ENCODE results near the gene USP20.

The USP20 gene

DNA sequence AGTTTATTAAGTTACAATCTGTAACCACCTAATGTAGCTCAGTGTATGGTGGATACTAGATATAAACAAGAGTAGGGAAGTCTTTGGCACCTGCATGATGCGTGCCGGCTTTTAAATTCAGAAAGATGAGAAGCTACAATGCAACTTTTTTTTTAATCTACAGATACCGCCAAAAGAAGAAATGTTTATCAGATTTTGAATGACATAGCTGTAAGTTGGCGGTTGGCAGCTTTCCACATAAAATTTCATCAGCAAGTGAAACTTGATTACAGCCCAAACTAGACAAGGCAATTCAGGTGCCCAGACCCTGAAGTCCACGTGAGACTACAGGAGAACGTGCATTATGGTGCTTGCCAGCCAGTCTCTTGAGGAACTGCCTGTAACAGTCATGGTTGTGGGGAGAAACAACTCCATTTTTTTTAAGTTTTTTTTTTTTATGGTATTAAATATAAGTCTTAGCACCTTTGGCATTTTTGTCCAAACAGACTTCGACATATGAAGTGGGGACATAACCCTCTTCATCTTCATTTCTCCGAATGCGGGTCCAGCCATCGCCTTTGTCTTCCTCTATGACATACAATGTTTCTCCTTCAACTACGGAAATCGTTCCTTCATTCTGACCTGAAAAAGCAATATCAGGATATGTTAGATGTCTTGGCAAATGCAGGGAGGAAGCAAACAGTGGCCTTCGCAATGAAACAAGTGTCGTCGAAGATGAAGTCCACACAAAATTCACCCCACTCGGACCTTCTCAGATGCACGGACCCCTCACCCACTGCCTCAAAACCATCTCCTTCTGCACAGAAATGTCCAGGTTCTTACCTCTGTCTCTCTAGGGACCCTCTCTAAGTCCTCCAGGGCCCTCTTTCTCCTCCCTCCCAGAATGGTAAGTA lies 60.4 kb downstream of the USP20 start:
- CTCF ChIA-PET = interaction anchor here (0.5 kb wide), 1 partner anchor 162 kb away, joined by 4 read pairs; no protein-coding TSS in a partner anchor
- POLR2A ChIA-PET = no interaction called here
- H3K9me3 ChIP-seq (ENCODE audit: control insufficient read depth, insufficient read depth, low read depth, low read length) = no peaks in the 10 kb centered on the region
- H3K27ac ChIP-seq (ENCODE audit: extremely low read depth, low read depth, low read length) = no peak overlapping the region
- 0 out of 2 replicates have a peak, but pooled peaks cover 2% of the 10 kb centered on the region for H3K4me1 ChIP-seq (ENCODE audit: control insufficient read depth, insufficient read depth, low read length)
- H3K4me3 ChIP-seq (ENCODE audit: low read depth, low read length) = no peak overlapping the region
- H3K36me3 ChIP-seq (ENCODE audit: control insufficient read depth in 2 of 2, insufficient read depth in 1 of 2, low read length in 2 of 2) = peaks cover 0 to 37% of the 10 kb centered on the region in 2 experiments; a peak in 2 of 3 replicates
- peak; percentile 27; the same call in 1 of the 2 replicates for TF ChIP-seq ZBTB20 (tag by site-specific recombination; IDR thresholded peaks at IDR 0.05)
- TF ChIP-seq FEZF1 (tag by site-specific recombination; IDR thresholded peaks at IDR 0.05) = no peak

DNA sequence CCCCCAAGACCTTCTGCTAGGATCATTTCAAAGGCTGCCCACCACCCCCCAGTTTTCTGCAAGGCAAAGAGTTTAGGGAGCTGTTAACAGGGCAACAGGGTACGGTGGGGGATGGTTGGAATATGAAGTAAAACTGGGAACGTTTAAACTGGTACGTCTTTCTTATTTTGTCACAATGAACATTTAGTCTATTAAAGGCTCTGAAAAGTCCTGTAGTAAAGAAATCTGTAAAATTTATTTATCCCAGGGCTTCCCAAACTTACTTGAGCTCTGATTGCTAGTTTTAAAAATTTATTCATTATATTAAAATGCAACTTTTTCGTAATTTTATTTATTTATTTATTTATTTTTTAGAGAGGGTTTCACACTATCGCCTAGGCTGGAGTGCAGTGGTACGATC lies 62.0 kb downstream of the USP20 start:
- no peak overlapping the region for H3K27ac ChIP-seq (ENCODE audit: extremely low read depth, low read depth, low read length)
- CTCF ChIA-PET = interaction anchor here (0.7 kb wide), 1 partner anchor 12 kb away, joined by 3 read pairs; no protein-coding TSS in a partner anchor
- H3K4me3 ChIP-seq (ENCODE audit: low read depth, low read length) = no peak overlapping the region
- POLR2A ChIA-PET = interaction anchor here (0.6 kb wide), 1 partner anchor 8 kb away, joined by 3 read pairs; no protein-coding TSS in a partner anchor
- no peak for TF ChIP-seq SP7 (tag by site-specific recombination; IDR thresholded peaks at IDR 0.05)
- TF ChIP-seq, protein P1, sequence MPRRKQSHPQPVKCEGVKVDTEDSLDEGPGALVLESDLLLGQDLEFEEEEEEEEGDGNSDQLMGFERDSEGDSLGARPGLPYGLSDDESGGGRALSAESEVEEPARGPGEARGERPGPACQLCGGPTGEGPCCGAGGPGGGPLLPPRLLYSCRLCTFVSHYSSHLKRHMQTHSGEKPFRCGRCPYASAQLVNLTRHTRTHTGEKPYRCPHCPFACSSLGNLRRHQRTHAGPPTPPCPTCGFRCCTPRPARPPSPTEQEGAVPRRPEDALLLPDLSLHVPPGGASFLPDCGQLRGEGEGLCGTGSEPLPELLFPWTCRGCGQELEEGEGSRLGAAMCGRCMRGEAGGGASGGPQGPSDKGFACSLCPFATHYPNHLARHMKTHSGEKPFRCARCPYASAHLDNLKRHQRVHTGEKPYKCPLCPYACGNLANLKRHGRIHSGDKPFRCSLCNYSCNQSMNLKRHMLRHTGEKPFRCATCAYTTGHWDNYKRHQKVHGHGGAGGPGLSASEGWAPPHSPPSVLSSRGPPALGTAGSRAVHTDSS (tag by site-specific recombination; IDR thresholded peaks at IDR 0.05) = no peak
- no peak for TF ChIP-seq ZBTB21 (tag by site-specific recombination; IDR thresholded peaks at IDR 0.05)
- TF ChIP-seq ZNF623 (tag by site-specific recombination; IDR thresholded peaks at IDR 0.05) = no peak
- no peak for TF ChIP-seq ZNF555 (tag by site-specific recombination; conservative IDR thresholded peaks at IDR 0.05)
- TF ChIP-seq ZNF596 (tag by site-specific recombination; IDR thresholded peaks at IDR 0.05) = no peak
- no peak for TF ChIP-seq ZNF549 (tag by site-specific recombination; IDR thresholded peaks at IDR 0.05)
- no peak for TF ChIP-seq ZNF155 (tag by site-specific recombination; IDR thresholded peaks at IDR 0.05)
- no peak for TF ChIP-seq RBAK (tag by site-specific recombination; IDR thresholded peaks at IDR 0.05)
- no peak for TF ChIP-seq ZNF140 (tag by site-specific recombination; IDR thresholded peaks at IDR 0.05)
- TF ChIP-seq, protein P2, sequence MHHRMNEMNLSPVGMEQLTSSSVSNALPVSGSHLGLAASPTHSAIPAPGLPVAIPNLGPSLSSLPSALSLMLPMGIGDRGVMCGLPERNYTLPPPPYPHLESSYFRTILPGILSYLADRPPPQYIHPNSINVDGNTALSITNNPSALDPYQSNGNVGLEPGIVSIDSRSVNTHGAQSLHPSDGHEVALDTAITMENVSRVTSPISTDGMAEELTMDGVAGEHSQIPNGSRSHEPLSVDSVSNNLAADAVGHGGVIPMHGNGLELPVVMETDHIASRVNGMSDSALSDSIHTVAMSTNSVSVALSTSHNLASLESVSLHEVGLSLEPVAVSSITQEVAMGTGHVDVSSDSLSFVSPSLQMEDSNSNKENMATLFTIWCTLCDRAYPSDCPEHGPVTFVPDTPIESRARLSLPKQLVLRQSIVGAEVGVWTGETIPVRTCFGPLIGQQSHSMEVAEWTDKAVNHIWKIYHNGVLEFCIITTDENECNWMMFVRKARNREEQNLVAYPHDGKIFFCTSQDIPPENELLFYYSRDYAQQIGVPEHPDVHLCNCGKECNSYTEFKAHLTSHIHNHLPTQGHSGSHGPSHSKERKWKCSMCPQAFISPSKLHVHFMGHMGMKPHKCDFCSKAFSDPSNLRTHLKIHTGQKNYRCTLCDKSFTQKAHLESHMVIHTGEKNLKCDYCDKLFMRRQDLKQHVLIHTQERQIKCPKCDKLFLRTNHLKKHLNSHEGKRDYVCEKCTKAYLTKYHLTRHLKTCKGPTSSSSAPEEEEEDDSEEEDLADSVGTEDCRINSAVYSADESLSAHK (tag by site-specific recombination; IDR thresholded peaks at IDR 0.05) = no peak
- TF ChIP-seq ZNF274 (IDR thresholded peaks at IDR 0.05; ENCODE audit: low read length) = no peak
- no peak for TF ChIP-seq ZNF274 (tag by site-specific recombination; IDR thresholded peaks at IDR 0.05; ENCODE audit: borderline replicate concordance)
- TF ChIP-seq ZFHX2 (tag by site-specific recombination; conservative IDR thresholded peaks at IDR 0.05) = no peak
- H3K36me3 ChIP-seq (ENCODE audit: control insufficient read depth in 2 of 2, insufficient read depth in 1 of 2, low read length in 2 of 2) = peaks cover 0 to 46% of the 10 kb centered on the region in 2 experiments; a peak in 2 of 3 replicates
- 0 out of 2 replicates have a peak, but pooled peaks cover 2% of the 10 kb centered on the region for H3K4me1 ChIP-seq (ENCODE audit: control insufficient read depth, insufficient read depth, low read length)
- no peaks in the 10 kb centered on the region for H3K9me3 ChIP-seq (ENCODE audit: control insufficient read depth, insufficient read depth, low read depth, low read length)

DNA sequence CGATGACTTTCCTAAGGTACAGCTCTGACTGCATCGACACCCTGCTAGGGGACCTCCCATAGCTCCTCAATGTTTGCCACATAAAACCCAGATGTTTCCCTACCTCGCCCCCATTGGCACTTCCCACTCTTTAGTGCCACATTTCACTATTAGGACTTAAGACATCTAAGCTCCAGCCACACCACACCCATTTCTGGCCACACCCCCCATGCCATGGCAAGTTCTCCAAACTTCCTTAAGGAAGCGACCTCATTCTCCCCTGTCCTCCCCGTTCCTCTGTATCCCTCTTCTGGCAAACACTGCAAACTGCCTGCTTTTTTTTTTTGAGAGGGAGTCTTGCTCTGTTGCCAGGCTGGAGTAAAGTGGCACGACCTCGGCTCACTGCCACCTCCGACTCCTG lies 62.9 kb downstream of the USP20 start:
- Histone ChIP-seq H3K4me3 (ENCODE audit: low read depth, low read length) (no peak overlapping the region), H3K4me1 (ENCODE audit: control insufficient read depth, insufficient read depth, low read length) (no peaks in the 10 kb centered on the region), H3K9me3 (ENCODE audit: control insufficient read depth, insufficient read depth, low read depth, low read length) (no peaks in the 10 kb centered on the region), H3K36me3 (ENCODE audit: control insufficient read depth in 2 of 2, insufficient read depth in 1 of 2, low read length in 2 of 2) (peaks cover 0 to 50% of the 10 kb centered on the region in 2 experiments; a peak in 2 of 3 replicates), H3K27ac (ENCODE audit: extremely low read depth, low read depth, low read length) (no peak overlapping the region)
- ChIA-PET CTCF (no interaction called here), POLR2A (no interaction called here)
- TF ChIP-seq ZNF132 (tag by site-specific recombination; IDR thresholded peaks at IDR 0.05; ENCODE audit: borderline replicate concordance) = no peak
- TF ChIP-seq, protein P3, sequence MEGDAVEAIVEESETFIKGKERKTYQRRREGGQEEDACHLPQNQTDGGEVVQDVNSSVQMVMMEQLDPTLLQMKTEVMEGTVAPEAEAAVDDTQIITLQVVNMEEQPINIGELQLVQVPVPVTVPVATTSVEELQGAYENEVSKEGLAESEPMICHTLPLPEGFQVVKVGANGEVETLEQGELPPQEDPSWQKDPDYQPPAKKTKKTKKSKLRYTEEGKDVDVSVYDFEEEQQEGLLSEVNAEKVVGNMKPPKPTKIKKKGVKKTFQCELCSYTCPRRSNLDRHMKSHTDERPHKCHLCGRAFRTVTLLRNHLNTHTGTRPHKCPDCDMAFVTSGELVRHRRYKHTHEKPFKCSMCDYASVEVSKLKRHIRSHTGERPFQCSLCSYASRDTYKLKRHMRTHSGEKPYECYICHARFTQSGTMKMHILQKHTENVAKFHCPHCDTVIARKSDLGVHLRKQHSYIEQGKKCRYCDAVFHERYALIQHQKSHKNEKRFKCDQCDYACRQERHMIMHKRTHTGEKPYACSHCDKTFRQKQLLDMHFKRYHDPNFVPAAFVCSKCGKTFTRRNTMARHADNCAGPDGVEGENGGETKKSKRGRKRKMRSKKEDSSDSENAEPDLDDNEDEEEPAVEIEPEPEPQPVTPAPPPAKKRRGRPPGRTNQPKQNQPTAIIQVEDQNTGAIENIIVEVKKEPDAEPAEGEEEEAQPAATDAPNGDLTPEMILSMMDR (tag by site-specific recombination; IDR thresholded peaks at IDR 0.05) = 0 out of 2 replicates have a peak, but pooled peaks have one; percentile 9
- TF ChIP-seq, protein P4, sequence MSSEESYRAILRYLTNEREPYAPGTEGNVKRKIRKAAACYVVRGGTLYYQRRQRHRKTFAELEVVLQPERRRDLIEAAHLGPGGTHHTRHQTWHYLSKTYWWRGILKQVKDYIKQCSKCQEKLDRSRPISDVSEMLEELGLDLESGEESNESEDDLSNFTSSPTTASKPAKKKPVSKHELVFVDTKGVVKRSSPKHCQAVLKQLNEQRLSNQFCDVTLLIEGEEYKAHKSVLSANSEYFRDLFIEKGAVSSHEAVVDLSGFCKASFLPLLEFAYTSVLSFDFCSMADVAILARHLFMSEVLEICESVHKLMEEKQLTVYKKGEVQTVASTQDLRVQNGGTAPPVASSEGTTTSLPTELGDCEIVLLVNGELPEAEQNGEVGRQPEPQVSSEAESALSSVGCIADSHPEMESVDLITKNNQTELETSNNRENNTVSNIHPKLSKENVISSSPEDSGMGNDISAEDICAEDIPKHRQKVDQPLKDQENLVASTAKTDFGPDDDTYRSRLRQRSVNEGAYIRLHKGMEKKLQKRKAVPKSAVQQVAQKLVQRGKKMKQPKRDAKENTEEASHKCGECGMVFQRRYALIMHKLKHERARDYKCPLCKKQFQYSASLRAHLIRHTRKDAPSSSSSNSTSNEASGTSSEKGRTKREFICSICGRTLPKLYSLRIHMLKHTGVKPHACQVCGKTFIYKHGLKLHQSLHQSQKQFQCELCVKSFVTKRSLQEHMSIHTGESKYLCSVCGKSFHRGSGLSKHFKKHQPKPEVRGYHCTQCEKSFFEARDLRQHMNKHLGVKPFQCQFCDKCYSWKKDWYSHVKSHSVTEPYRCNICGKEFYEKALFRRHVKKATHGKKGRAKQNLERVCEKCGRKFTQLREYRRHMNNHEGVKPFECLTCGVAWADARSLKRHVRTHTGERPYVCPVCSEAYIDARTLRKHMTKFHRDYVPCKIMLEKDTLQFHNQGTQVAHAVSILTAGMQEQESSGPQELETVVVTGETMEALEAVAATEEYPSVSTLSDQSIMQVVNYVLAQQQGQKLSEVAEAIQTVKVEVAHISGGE (tag by site-specific recombination; conservative IDR thresholded peaks at IDR 0.05; ENCODE audit: low read depth) = no peak

Measured in HEK293 (cell line).